Natural killer cell (primary cell): Measurements from ENCODE around the gene PRKCB. TPM values are rescaled to one million over a fixed set of nuclear protein-coding genes. Genes with fewer than 3 reads are reported as not detected.

Source experiments
- ATAC-seq, 3 donors: fragments of 150-1000 bp in 2 of 3; fragments of 200-7000 bp in 1 of 3; cut with Tn5 transposase; 1 replicate in 1 of 3; 2 replicates in 2 of 3; pipeline ENCODE4 v1.10.0; 2021; ENCODE audit warnings: mild to moderate bottlenecking in 2 of 3, moderate library complexity in 2 of 3
- DNase-seq, 2 donors: peaks; one replicate each; pipeline versions ENCODE4 v3.0.0 to v3.0.0-alpha.2; 2013 to 2021; ENCODE audit warnings: mixed read lengths in 1 of 2
- H3K27ac ChIP-seq: one replicate; pipeline ENCODE4 v1.5.1; 2013; ENCODE audit warnings: mild to moderate bottlenecking, low read length
- H3K27me3 ChIP-seq: one replicate; pipeline ENCODE4 v1.6.1; 2013; ENCODE audit warnings: low read length; ENCODE audit not compliant: control insufficient read depth, insufficient read depth
- H3K36me3 ChIP-seq: one replicate; pipeline ENCODE4 v1.6.1; 2013; ENCODE audit warnings: low read length; ENCODE audit not compliant: control insufficient read depth, insufficient read depth
- H3K4me1 ChIP-seq: one replicate; pipeline ENCODE4 v1.6.1; 2013; ENCODE audit warnings: low read length; ENCODE audit not compliant: control insufficient read depth, insufficient read depth
- H3K4me3 ChIP-seq: one replicate; pipeline ENCODE4 v1.5.1; 2013; ENCODE audit warnings: low read length
- H3K9me3 ChIP-seq: one replicate; pipeline ENCODE4 v1.6.1; 2013; ENCODE audit warnings: low read length; ENCODE audit not compliant: control insufficient read depth, insufficient read depth
- H3K27ac Mint-ChIP-seq, 2 donors: one replicate each; pipeline ENCODE4 v1.8.0; 2022; ENCODE audit warnings: mild to moderate bottlenecking in 2 of 2, mixed read lengths in 2 of 2, moderate library complexity in 1 of 2
- H3K27me3 Mint-ChIP-seq, 2 donors: one replicate each; pipeline ENCODE4 v1.8.0; 2022; ENCODE audit warnings: low read depth in 2 of 2, mixed read lengths in 2 of 2
- H3K36me3 Mint-ChIP-seq: one replicate; pipeline ENCODE4 v1.8.0; 2022; ENCODE audit warnings: mixed read lengths
- H3K4me1 Mint-ChIP-seq, 2 donors: one replicate each; pipeline ENCODE4 v1.8.0; 2022; ENCODE audit warnings: mixed read lengths in 2 of 2
- H3K4me3 Mint-ChIP-seq: one replicate; pipeline ENCODE4 v1.8.0; 2022; ENCODE audit warnings: mild to moderate bottlenecking, moderate library complexity, mixed read lengths
- H3K9me3 Mint-ChIP-seq, 2 donors: one replicate each; pipeline ENCODE4 v1.8.0; 2022; ENCODE audit warnings: mixed read lengths in 2 of 2
- WGBS: methylation state at CpG from one replicate; pipeline ENCODE4 v1.1.7; 2013; ENCODE audit warnings: missing lambda C conversion rate; ENCODE audit not compliant: insufficient coverage; 5-methylcytosine and 5-hydroxymethylcytosine counted together
- intact Hi-C: fragments of 100-400 bp; cut with micrococcal nuclease; formaldehyde crosslinking; loops from one replicate; pipeline ENCODE4 v1.14.2; 2022
- total RNA-seq, 4 donors: library from RNA; stranded (reverse); fragments of 120-200 nt in 1 of 4; gene quantifications; one replicate each; pipeline versions ENCODE4 v1.2.3 to v1.2.4, GENCODE V29; 2013 to 2022
- TF ChIP-seq, protein P1 (sequence below): fragments of 200-600 bp; IDR thresholded peaks from one replicate; pipeline ENCODE4 v1.8.0; 2022; ENCODE audit warnings: antibody characterized with exemption

PRKCB gene
- total RNA-seq, 3 donors from 2014 or later (not counting 1 experiment from before 2014, with no cell fraction given): 182 to 222 (median 183) TPM

GRCh38 chr16:24036614-24037013 lies 200.8 kb downstream of the PRKCB start:
- H3K9me3 Mint-ChIP-seq: peaks cover 0 to 3% of the 10 kb centered on the region in 2 donors
- H3K27ac ChIP-seq: no peak overlapping the region
- H3K27me3 ChIP-seq: no peaks in the 10 kb centered on the region
- WGBS: 40% methylated on average over 8 of the region's 8 CpGs
- H3K4me1 ChIP-seq: peaks cover 52% of the 10 kb centered on the region
- H3K36me3 Mint-ChIP-seq: no peaks in the 10 kb centered on the region
- no peaks in the 10 kb centered on the region for H3K27me3 Mint-ChIP-seq
- peak overlapping the region; percentile 83 for H3K4me3 Mint-ChIP-seq
- peak in 1 of 2 donors; percentile 76 for DNase-seq
- H3K4me3 ChIP-seq: no peak overlapping the region
- peak in 2 of 3 donors; percentile 57 to 63 for ATAC-seq
- peaks cover 41 to 56% of the 10 kb centered on the region in 2 donors for H3K4me1 Mint-ChIP-seq
- TF ChIP-seq, protein P1, sequence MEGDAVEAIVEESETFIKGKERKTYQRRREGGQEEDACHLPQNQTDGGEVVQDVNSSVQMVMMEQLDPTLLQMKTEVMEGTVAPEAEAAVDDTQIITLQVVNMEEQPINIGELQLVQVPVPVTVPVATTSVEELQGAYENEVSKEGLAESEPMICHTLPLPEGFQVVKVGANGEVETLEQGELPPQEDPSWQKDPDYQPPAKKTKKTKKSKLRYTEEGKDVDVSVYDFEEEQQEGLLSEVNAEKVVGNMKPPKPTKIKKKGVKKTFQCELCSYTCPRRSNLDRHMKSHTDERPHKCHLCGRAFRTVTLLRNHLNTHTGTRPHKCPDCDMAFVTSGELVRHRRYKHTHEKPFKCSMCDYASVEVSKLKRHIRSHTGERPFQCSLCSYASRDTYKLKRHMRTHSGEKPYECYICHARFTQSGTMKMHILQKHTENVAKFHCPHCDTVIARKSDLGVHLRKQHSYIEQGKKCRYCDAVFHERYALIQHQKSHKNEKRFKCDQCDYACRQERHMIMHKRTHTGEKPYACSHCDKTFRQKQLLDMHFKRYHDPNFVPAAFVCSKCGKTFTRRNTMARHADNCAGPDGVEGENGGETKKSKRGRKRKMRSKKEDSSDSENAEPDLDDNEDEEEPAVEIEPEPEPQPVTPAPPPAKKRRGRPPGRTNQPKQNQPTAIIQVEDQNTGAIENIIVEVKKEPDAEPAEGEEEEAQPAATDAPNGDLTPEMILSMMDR: peak; percentile 70
- H3K36me3 ChIP-seq: peaks cover 29% of the 10 kb centered on the region
- intact Hi-C loops: loop anchor here (1.0 to 2.0 kb wide), 2 partner anchors 235 to 302 kb away; no protein-coding TSS in a partner anchor
- H3K9me3 ChIP-seq: no peaks in the 10 kb centered on the region
- H3K27ac Mint-ChIP-seq: peak overlapping the region; percentile 62 to 75

GRCh38 chr16:24037335-24037734 lies 201.6 kb downstream of the PRKCB start:
- H3K36me3 ChIP-seq: peaks cover 27% of the 10 kb centered on the region
- no peak overlapping the region for H3K27ac Mint-ChIP-seq

GRCh38 chr16:24041834-24042631 lies 206.2 kb downstream of the PRKCB start:
- intact Hi-C loops: loop anchor here (1.0 kb wide), 2 partner anchors 211 to 462 kb away; no protein-coding TSS in a partner anchor
- H3K4me1 Mint-ChIP-seq: peaks cover 25% of the 10 kb centered on the region in 2 donors
- peak overlapping the region in 1 of 2 donors; percentile 21 for H3K27ac Mint-ChIP-seq
- WGBS: 44% methylated on average over 11 of the region's 11 CpGs
- ATAC-seq (peak; percentile 94 to 99 (median 98)), DNase-seq (peak; percentile 72 to 86)
- H3K27me3 Mint-ChIP-seq: no peaks in the 10 kb centered on the region
- Histone ChIP-seq H3K4me1 (peaks cover 4% of the 10 kb centered on the region), H3K27ac (no peak overlapping the region), H3K36me3 (peaks cover 29% of the 10 kb centered on the region), H3K4me3 (no peak overlapping the region), H3K27me3 (no peaks in the 10 kb centered on the region), H3K9me3 (no peaks in the 10 kb centered on the region)
- TF ChIP-seq, protein P1: peak; percentile 88
- no peaks in the 10 kb centered on the region for H3K36me3 Mint-ChIP-seq
- no peaks in the 10 kb centered on the region for H3K9me3 Mint-ChIP-seq
- H3K4me3 Mint-ChIP-seq: no peak overlapping the region

More at GRCh38 chr16:24037335-24037734, 201.6 kb downstream of the PRKCB start:
- Histone ChIP-seq H3K4me3 (no peak overlapping the region), H3K27ac (no peak overlapping the region), H3K27me3 (no peaks in the 10 kb centered on the region), H3K9me3 (no peaks in the 10 kb centered on the region), H3K4me1 (peaks cover 50% of the 10 kb centered on the region)
- intact Hi-C loops: loop anchor here (2.0 kb wide), 1 partner anchor 303 kb away; no protein-coding TSS in a partner anchor
- Mint-ChIP-seq H3K4me3 (no peak overlapping the region), H3K36me3 (no peaks in the 10 kb centered on the region), H3K9me3 (peaks cover 0 to 3% of the 10 kb centered on the region in 2 donors), H3K27me3 (no peaks in the 10 kb centered on the region), H3K4me1 (peaks cover 47 to 56% of the 10 kb centered on the region in 2 donors)
- DNase-seq (no peak), ATAC-seq (no peak)
- TF ChIP-seq, protein P1: no peak
- WGBS: 82% methylated on average over 3 of the region's 3 CpGs
